Neural cell (in vitro differentiated cells): Measurements from ENCODE around the gene PTPN18.

Experiments used
- CTCF ChIP-seq: fragments of 450-650 bp; IDR thresholded peaks from 2 replicates; pipeline ENCODE4 v1.5.1; 2014; ENCODE audit warnings: antibody characterized with exemption, mild to moderate bottlenecking, moderate library complexity; ENCODE audit not compliant: poor library complexity, severe bottlenecking
- EP300 ChIP-seq: fragments of 450-650 bp; conservative IDR thresholded peaks from 2 replicates; pipeline ENCODE4 v1.6.1; 2014; ENCODE audit warnings: antibody characterized with exemption, mild to moderate bottlenecking, moderate library complexity; ENCODE audit not compliant: poor library complexity, severe bottlenecking
- POLR2AphosphoS5 ChIP-seq: IDR thresholded peaks from 2 replicates; pipeline ENCODE4 v1.6.1; 2012
- TAF1 ChIP-seq: IDR thresholded peaks from 2 replicates; pipeline ENCODE4 v1.6.1; 2012; ENCODE audit warnings: low read depth

DNA sequence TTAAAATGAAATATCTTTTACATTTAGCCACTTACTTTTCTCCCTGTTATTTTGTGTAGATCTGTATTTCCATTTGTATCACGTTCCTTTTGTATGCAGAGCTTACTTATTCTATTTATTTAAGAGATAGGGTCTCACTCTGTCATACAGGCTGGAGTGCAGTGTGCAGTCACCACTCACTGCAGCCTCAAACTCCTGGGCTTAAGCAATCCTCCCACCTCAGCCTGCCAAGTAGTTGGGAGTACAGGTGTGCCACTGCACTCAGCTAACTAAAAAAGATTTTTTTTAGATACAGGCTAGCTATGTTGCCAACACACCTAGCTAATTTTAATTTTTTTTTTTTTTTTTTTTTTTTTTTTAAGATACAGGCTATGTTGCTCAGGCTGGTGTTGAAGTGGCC is 10.9 kb downstream of the PTPN18 start:
- TF ChIP-seq CTCF (no peak), EP300 (no peak), TAF1 (no peak), POLR2AphosphoS5 (no peak)
